Peyer's patch (tissue), 4 donors: ENCODE data around the gene PALB2. TPM values are rescaled to one million over a fixed set of nuclear protein-coding genes. Genes with fewer than 3 reads are reported as not detected.

ENCODE experiments used
- DNase-seq, 3 donors: peaks; one replicate each; pipeline ENCODE4 v3.0.0-alpha.2; 2017 to 2019
- H3K27ac ChIP-seq, 4 donors: fragments of 200-600 bp; sonication (generic); one replicate each; pipeline ENCODE4 v1.5.1; 2016 to 2019
- H3K27me3 ChIP-seq, 2 donors: fragments of 200-600 bp; sonication (generic); one replicate each; pipeline ENCODE4 v1.5.1; 2019
- H3K36me3 ChIP-seq, 3 donors: fragments of 200-600 bp; sonication (generic); one replicate each; pipeline ENCODE4 v1.5.1; 2016 to 2019
- H3K4me1 ChIP-seq, 4 donors: fragments of 200-600 bp; sonication (generic); one replicate each; pipeline ENCODE4 v1.5.1; 2016 to 2019
- H3K4me3 ChIP-seq, 4 donors: fragments of 200-600 bp; sonication (generic); 1 replicate in 3 of 4; 2 replicates in 1 of 4; pipeline ENCODE4 v1.5.1; 2016 to 2019; ENCODE audit warnings: mild to moderate bottlenecking in 1 of 4
- H3K9me3 ChIP-seq, 4 donors: fragments of 200-600 bp; sonication (generic); one replicate each; pipeline ENCODE4 v1.5.1; 2016 to 2019; ENCODE audit warnings: mild to moderate bottlenecking in 1 of 4
- CTCF ChIP-seq, 6 experiments: fragments of 450-650 bp in 4 of 6; fragments of 200-600 bp in 2 of 6; sonication (generic) in 1 of 6; IDR thresholded peaks; one replicate each; pipeline ENCODE4 v1.5.1; 2017 to 2019; ENCODE audit warnings: antibody characterized with exemption in 6 of 6, mild to moderate bottlenecking in 3 of 6, moderate library complexity in 1 of 6
- POLR2A ChIP-seq, 2 donors: fragments of 450-650 bp; IDR thresholded peaks; one replicate each; pipeline ENCODE4 v1.5.1; 2017; ENCODE audit warnings: antibody characterized with exemption in 2 of 2, mild to moderate bottlenecking in 2 of 2, moderate library complexity in 2 of 2
- total RNA-seq, 4 donors: library from RNA; depleted of rRNA; stranded (reverse); fragments of >200 nt; gene quantifications; one replicate each; pipeline ENCODE4 v1.1.0, GENCODE V29; 2016

The PALB2 gene
- total RNA-seq, 4 donors from 2014 or later = 15.6 to 27.8 (median 19.3) TPM

- DNase-seq = no peak
- Histone ChIP-seq H3K27ac (no peak overlapping the region), H3K27me3 (no peaks in the 10 kb centered on the region), H3K36me3 (peaks cover 0 to 92% (median 0%) of the 10 kb centered on the region in 3 donors), H3K9me3 (no peaks in the 10 kb centered on the region), H3K4me3 (no peak overlapping the region), H3K4me1 (peaks cover 0 to 3% (median 0%) of the 10 kb centered on the region in 4 donors)
- no peak for TF ChIP-seq CTCF (IDR thresholded peaks at IDR 0.05)
- TF ChIP-seq POLR2A (IDR thresholded peaks at IDR 0.05) = no peak
These were observed 73.5 kb downstream of the PALB2 start for GRCh38 chr16:23567602-23568001.

GRCh38 chr16:23566724-23567123 lies 74.4 kb downstream of the PALB2 start:
- no peak for TF ChIP-seq CTCF (IDR thresholded peaks at IDR 0.05)
- no peak for TF ChIP-seq POLR2A (IDR thresholded peaks at IDR 0.05)
- no peaks in the 10 kb centered on the region for H3K27me3 ChIP-seq
- H3K4me3 ChIP-seq = no peak overlapping the region
- H3K9me3 ChIP-seq = no peaks in the 10 kb centered on the region
- H3K4me1 ChIP-seq = peaks cover 0 to 3% (median 0%) of the 10 kb centered on the region in 4 donors
- H3K27ac ChIP-seq = no peak overlapping the region
- H3K36me3 ChIP-seq = peaks cover 0 to 94% (median 0%) of the 10 kb centered on the region in 3 donors
- DNase-seq = no peak

- no peak overlapping the region for H3K4me3 ChIP-seq
- no peak overlapping the region for H3K27ac ChIP-seq
- peaks cover 0 to 88% (median 0%) of the 10 kb centered on the region in 3 donors for H3K36me3 ChIP-seq
- H3K9me3 ChIP-seq = no peaks in the 10 kb centered on the region
- H3K4me1 ChIP-seq = no peaks in the 10 kb centered on the region
- TF ChIP-seq POLR2A (IDR thresholded peaks at IDR 0.05) (no peak), CTCF (IDR thresholded peaks at IDR 0.05) (no peak)
- H3K27me3 ChIP-seq = no peaks in the 10 kb centered on the region
- no peak for DNase-seq
These were observed 76.3 kb downstream of the PALB2 start for GRCh38 chr16:23564575-23565363.

GRCh38 chr16:23563186-23563585 lies 77.9 kb downstream of the PALB2 start:
- Histone ChIP-seq H3K9me3 (no peaks in the 10 kb centered on the region), H3K27ac (no peak overlapping the region), H3K4me3 (no peak overlapping the region), H3K4me1 (peaks cover 0 to 13% (median 0%) of the 10 kb centered on the region in 4 donors), H3K36me3 (peaks cover 0 to 81% (median 0%) of the 10 kb centered on the region in 3 donors), H3K27me3 (no peaks in the 10 kb centered on the region)
- no peak for DNase-seq
- no peak for TF ChIP-seq CTCF (IDR thresholded peaks at IDR 0.05)

- Histone ChIP-seq H3K4me1 (peaks cover 0 to 14% (median 0%) of the 10 kb centered on the region in 4 donors), H3K4me3 (no peak overlapping the region), H3K36me3 (peaks cover 0 to 74% (median 0%) of the 10 kb centered on the region in 3 donors), H3K27ac (no peak overlapping the region), H3K9me3 (no peaks in the 10 kb centered on the region), H3K27me3 (no peaks in the 10 kb centered on the region)
- TF ChIP-seq POLR2A (IDR thresholded peaks at IDR 0.05) (no peak), CTCF (IDR thresholded peaks at IDR 0.05) (no peak)
- DNase-seq = no peak
These were observed 78.6 kb downstream of the PALB2 start for GRCh38 chr16:23562505-23562904.
